Measurements from ENCODE around the gene CRIM1. TPM values are rescaled to one million over a fixed set of nuclear protein-coding genes. Genes with fewer than 3 reads are reported as not detected.
A peak's percentile ranks its signal among the peaks of the same experiment; 100 is the strongest.

CRIM1 gene
- total RNA-seq, 6 experiments from 2014 or later, result 731 to 946 (median 839) TPM

- peaks cover 74% of the 10 kb centered on the region for H3K36me3 Mint-ChIP-seq (ENCODE audit: low read depth)
Measured at GRCh38 chr2:36549165-36549574, 193.6 kb downstream of the CRIM1 start.

GRCh38 chr2:36550006-36550405, 194.4 kb downstream of the CRIM1 start:
- Mint-ChIP-seq H3K27ac (peak overlapping the region; percentile 64), H3K27me3 (ENCODE audit: insufficient read depth) (peaks cover 48% of the 10 kb centered on the region), H3K9me3 (peaks cover 10% of the 10 kb centered on the region)

More at GRCh38 chr2:36549165-36549574, 193.6 kb downstream of the CRIM1 start:
- H3K4me1 Mint-ChIP-seq (ENCODE audit: low read depth), result peaks cover 87% of the 10 kb centered on the region
- DNase-seq, result no peak
- H3K4me3 Mint-ChIP-seq, result peak overlapping the region; percentile 46; the same call in 1 of the 2 replicates
- TF ChIP-seq CTCF (IDR thresholded peaks at IDR 0.05), result no peak
- H3K27ac Mint-ChIP-seq, result peak overlapping the region; percentile 80
- peaks cover 10% of the 10 kb centered on the region; the same call in 1 of the 2 replicates for H3K9me3 Mint-ChIP-seq
- H3K27me3 Mint-ChIP-seq (ENCODE audit: insufficient read depth), result peaks cover 52% of the 10 kb centered on the region

GRCh38 chr2:36553683-36554082, 198.1 kb downstream of the CRIM1 start:
- Mint-ChIP-seq H3K27ac (peak overlapping the region; percentile 76), H3K27me3 (ENCODE audit: insufficient read depth) (peaks cover 47% of the 10 kb centered on the region), H3K4me1 (ENCODE audit: low read depth) (peaks cover 87% of the 10 kb centered on the region), H3K4me3 (peak overlapping the region; percentile 3; the same call in 1 of the 2 replicates), H3K36me3 (ENCODE audit: low read depth) (peaks cover 66% of the 10 kb centered on the region), H3K9me3 (peaks cover 4% of the 10 kb centered on the region; the same call in 1 of the 2 replicates)
- TF ChIP-seq CTCF (IDR thresholded peaks at IDR 0.05), result no peak
- no peak for DNase-seq

More at GRCh38 chr2:36550006-36550405, 194.4 kb downstream of the CRIM1 start:
- Mint-ChIP-seq H3K4me1 (ENCODE audit: low read depth) (peaks cover 87% of the 10 kb centered on the region), H3K36me3 (ENCODE audit: low read depth) (peaks cover 73% of the 10 kb centered on the region), H3K4me3 (peak overlapping the region; percentile 47; the same call in 1 of the 2 replicates)
- DNase-seq, result no peak
- no peak for TF ChIP-seq CTCF (IDR thresholded peaks at IDR 0.05)

- peaks cover 87% of the 10 kb centered on the region for H3K4me1 Mint-ChIP-seq (ENCODE audit: low read depth)
- peaks cover 8% of the 10 kb centered on the region for H3K9me3 Mint-ChIP-seq
- no peak for TF ChIP-seq CTCF (IDR thresholded peaks at IDR 0.05)
- H3K4me3 Mint-ChIP-seq, result peak overlapping the region; percentile 37; the same call in 1 of the 2 replicates
- DNase-seq, result no peak
- peaks cover 46% of the 10 kb centered on the region for H3K27me3 Mint-ChIP-seq (ENCODE audit: insufficient read depth)
- peak overlapping the region; percentile 76 for H3K27ac Mint-ChIP-seq
- H3K36me3 Mint-ChIP-seq (ENCODE audit: low read depth), result peaks cover 68% of the 10 kb centered on the region
Measured at GRCh38 chr2:36554531-36554930, 199.0 kb downstream of the CRIM1 start.

GRCh38 chr2:36555789-36556188, 200.2 kb downstream of the CRIM1 start:
- Mint-ChIP-seq H3K4me1 (ENCODE audit: low read depth) (peaks cover 92% of the 10 kb centered on the region), H3K36me3 (ENCODE audit: low read depth) (peaks cover 75% of the 10 kb centered on the region), H3K9me3 (peaks cover 13% of the 10 kb centered on the region), H3K27me3 (ENCODE audit: insufficient read depth) (peaks cover 57% of the 10 kb centered on the region), H3K27ac (peak overlapping the region; percentile 89), H3K4me3 (peak overlapping the region; percentile 59; the same call in 1 of the 2 replicates)
- DNase-seq, result no peak
- TF ChIP-seq CTCF (IDR thresholded peaks at IDR 0.05), result no peak

Data from HFFc6 (cell line).